Smooth muscle cell (in vitro differentiated cells): ENCODE results near the gene TWF1. TPM values are rescaled to one million over a fixed set of nuclear protein-coding genes. Genes with fewer than 3 reads are reported as not detected.

Experiments used
- DNase-seq: peaks from one replicate; lab custom pipeline; 2025; ENCODE audit not compliant: unreplicated experiment; lab: John Stamatoyannopoulos, UW
- H2AFZ ChIP-seq: fragments of 200-600 bp; sonication (generic); 2 replicates; pipeline ENCODE4 v1.6.0; 2016; ENCODE audit warnings: antibody characterized with exemption, low read depth, mild to moderate bottlenecking
- H3F3A ChIP-seq: fragments of 200-600 bp; sonication (generic); 2 replicates; pipeline ENCODE4 v1.6.0; 2017; ENCODE audit warnings: antibody characterized with exemption, low read depth
- H3K27ac ChIP-seq: fragments of 200-600 bp; sonication (generic); 2 replicates; pipeline ENCODE4 v1.5.1; 2016; ENCODE audit warnings: low read depth, mild to moderate bottlenecking
- H3K27me3 ChIP-seq: fragments of 200-600 bp; sonication (generic); 2 replicates; pipeline ENCODE4 v1.6.1; 2016; ENCODE audit warnings: low read depth, mild to moderate bottlenecking
- H3K36me3 ChIP-seq: fragments of 200-600 bp; sonication (generic); 2 replicates; pipeline ENCODE4 v1.5.1; 2016; ENCODE audit warnings: low read depth
- H3K4me1 ChIP-seq: fragments of 200-600 bp; sonication (generic); 2 replicates; pipeline ENCODE4 v1.5.1; 2016; ENCODE audit warnings: low read depth
- H3K4me2 ChIP-seq: fragments of 200-600 bp; sonication (generic); 2 replicates; pipeline ENCODE4 v1.6.0; 2016; ENCODE audit warnings: mild to moderate bottlenecking
- H3K4me3 ChIP-seq: fragments of 200-600 bp; sonication (generic); 2 replicates; pipeline ENCODE4 v1.5.1; 2016; ENCODE audit warnings: mild to moderate bottlenecking
- H3K79me2 ChIP-seq: fragments of 200-600 bp; sonication (generic); 2 replicates; pipeline ENCODE4 v1.6.0; 2016; ENCODE audit warnings: low read depth, mild to moderate bottlenecking
- H3K9ac ChIP-seq: fragments of 200-600 bp; sonication (generic); 2 replicates; pipeline ENCODE4 v1.6.0; 2016; ENCODE audit warnings: low read depth
- H3K9me3 ChIP-seq: fragments of 200-600 bp; sonication (generic); replicated peaks from 2 replicates; pipeline ENCODE4 v1.5.1; 2016; ENCODE audit warnings: low read depth
- H4K20me1 ChIP-seq: fragments of 200-600 bp; sonication (generic); 2 replicates; pipeline ENCODE4 v1.6.0; 2016; ENCODE audit warnings: low read depth
- CTCF ChIP-seq: fragments of 200-600 bp; sonication (generic); IDR thresholded peaks from 2 replicates; pipeline ENCODE4 v1.5.1; 2017; ENCODE audit warnings: borderline replicate concordance, mild to moderate bottlenecking, antibody characterized with exemption; ENCODE audit not compliant: insufficient read depth, poor library complexity, severe bottlenecking
- WGBS: methylation state at CpG from one replicate; pipeline ENCODE4 v1.1.7; 2016; ENCODE audit warnings: low lambda C conversion rate; 5-methylcytosine and 5-hydroxymethylcytosine counted together
- polyA plus RNA-seq: library from polyadenylated mRNA; unstranded; fragments of >200 nt; fragmentation: Nextera tagmentation; extraction: Ambion mirVana; gene quantifications from 2 replicates; pipeline ENCODE4 v1.2.1, GENCODE V29; 2016
- total RNA-seq: library from RNA; depleted of rRNA; stranded (reverse); fragments of >200 nt; gene quantifications from 2 replicates; pipeline ENCODE4 v1.2.3, GENCODE V29; 2014

The TWF1 gene
- total and polyA plus RNA-seq, 2 experiments from 2014 or later: 51.8 to 136 TPM

GRCh38 chr12:43835656-43836474 lies 29.7 kb upstream of the TWF1 start, which contains the start of gene TMEM117:
Gene TMEM117 (plus strand): TSS chr12:43836081.
- H3K4me1 ChIP-seq: no peaks in the 10 kb centered on the region
- DNase-seq: peak; percentile 67
- peaks cover 28% of the 10 kb centered on the region for H3K79me2 ChIP-seq
- H3K36me3 ChIP-seq: no peaks in the 10 kb centered on the region
- H2AFZ ChIP-seq: peak within 1 kb of the TSS; percentile 93
- H3K27ac ChIP-seq: peak within 1 kb of the TSS; percentile 87
- peak within 1 kb of the TSS; percentile 88 for H3K4me3 ChIP-seq
- no peaks in the 10 kb centered on the region for H3K27me3 ChIP-seq
- H4K20me1 ChIP-seq: no peaks in the 10 kb centered on the region
- H3K9ac ChIP-seq: peak within 1 kb of the TSS; percentile 92
- no peak for TF ChIP-seq CTCF
- H3K9me3 ChIP-seq: no peaks in the 10 kb centered on the region
- under 1% methylated on average over 84 of the region's 103 CpGs for WGBS
- peak within 1 kb of the TSS; percentile 89 for H3K4me2 ChIP-seq
- H3F3A ChIP-seq: peaks cover 4% of the 10 kb centered on the region

GRCh38 chr12:43835264-43835655 lies 29.1 kb upstream of the TWF1 start:
- no peak for DNase-seq
- H3K36me3 ChIP-seq: no peaks in the 10 kb centered on the region
- no peaks in the 10 kb centered on the region for H3K4me1 ChIP-seq
- no peak overlapping the region for H3K27ac ChIP-seq
- H4K20me1 ChIP-seq: no peaks in the 10 kb centered on the region
- WGBS: 61% methylated on average over 6 of the region's 6 CpGs
- H3F3A ChIP-seq: peaks cover 4% of the 10 kb centered on the region
- peak overlapping the region; percentile 89 for H3K4me2 ChIP-seq
- peaks cover 23% of the 10 kb centered on the region for H3K79me2 ChIP-seq
- peak overlapping the region; percentile 93 for H2AFZ ChIP-seq
- H3K4me3 ChIP-seq: peak overlapping the region; percentile 88
- peak overlapping the region; percentile 15 for H3K9ac ChIP-seq
- H3K27me3 ChIP-seq: no peaks in the 10 kb centered on the region
- no peaks in the 10 kb centered on the region for H3K9me3 ChIP-seq
- no peak for TF ChIP-seq CTCF

GRCh38 chr12:43832463-43833168 lies 26.5 kb upstream of the TWF1 start:
- no peaks in the 10 kb centered on the region for H4K20me1 ChIP-seq
- TF ChIP-seq CTCF: no peak
- H3K79me2 ChIP-seq: peaks cover 11% of the 10 kb centered on the region
- H3K27me3 ChIP-seq: no peaks in the 10 kb centered on the region
- H3K36me3 ChIP-seq: no peaks in the 10 kb centered on the region
- no peak overlapping the region for H3K9ac ChIP-seq
- no peak for DNase-seq
- H3F3A ChIP-seq: peaks cover 4% of the 10 kb centered on the region
- H3K9me3 ChIP-seq: no peaks in the 10 kb centered on the region
- H3K27ac ChIP-seq: no peak overlapping the region
- no peak overlapping the region for H2AFZ ChIP-seq
- H3K4me2 ChIP-seq: no peak overlapping the region
- no peaks in the 10 kb centered on the region for H3K4me1 ChIP-seq
- H3K4me3 ChIP-seq: no peak overlapping the region
- WGBS: 85% methylated on average over 4 of the region's 4 CpGs
